IPS-NIHi11 (cell line): Measurements from ENCODE around the gene PLEKHA1.

Source experiments
- DNase-seq: peaks from one replicate; pipeline ENCODE4 v3.0.0; 2012; ENCODE audit warnings: mixed read lengths, low spot score

PLEKHA1 gene

GRCh38 chr10:122480146-122480833 is 105.8 kb downstream of the PLEKHA1 start:
- no peak for DNase-seq

GRCh38 chr10:122481296-122482056 is 107.0 kb downstream of the PLEKHA1 start:
- DNase-seq = no peak
